Measurements from ENCODE around the gene FAM117A. TPM values are rescaled to one million over a fixed set of nuclear protein-coding genes. Genes with fewer than 3 reads are reported as not detected.

FAM117A gene
- total RNA-seq (ENCODE audit: unreplicated experiment) = 11.9 TPM
- long read RNA-seq, partial matches to known transcripts = 0 of 1 reads
- long read RNA-seq, other reads (novel, unspliced or antisense) = 1 of 1 reads

GRCh38 chr17:49763735-49764558, at the start of gene FAM117A:
Gene FAM117A, minus strand, starts transcription at chr17:49764131. Its CDS starts 44 bp downstream, at chr17:49764087.
- no peaks in the 10 kb centered on the region for H3K36me3 Mint-ChIP-seq (ENCODE audit: unreplicated experiment)
- H3K27ac Mint-ChIP-seq (ENCODE audit: unreplicated experiment) = peak within 1 kb of the TSS; percentile 68
- peak within 1 kb of the TSS; percentile 89 for H3K4me3 Mint-ChIP-seq (ENCODE audit: unreplicated experiment)
- TF ChIP-seq CTCF (IDR thresholded peaks at IDR 0.05; ENCODE audit: partially characterized antibody, unreplicated experiment) = no peak
- H3K4me1 Mint-ChIP-seq (ENCODE audit: low read depth, unreplicated experiment) = peaks cover 20% of the 10 kb centered on the region
- peaks cover 4% of the 10 kb centered on the region for H3K9me3 Mint-ChIP-seq (ENCODE audit: unreplicated experiment)
- DNase-seq = peak; percentile 93
- H3K27me3 Mint-ChIP-seq (ENCODE audit: unreplicated experiment) = peaks cover 6% of the 10 kb centered on the region

- no peak overlapping the region for H3K27ac Mint-ChIP-seq (ENCODE audit: unreplicated experiment)
- H3K27me3 Mint-ChIP-seq (ENCODE audit: unreplicated experiment) = no peaks in the 10 kb centered on the region
- no peak for DNase-seq
- H3K36me3 Mint-ChIP-seq (ENCODE audit: unreplicated experiment) = no peaks in the 10 kb centered on the region
- no peak for TF ChIP-seq CTCF (IDR thresholded peaks at IDR 0.05; ENCODE audit: partially characterized antibody, unreplicated experiment)
- no peaks in the 10 kb centered on the region for H3K9me3 Mint-ChIP-seq (ENCODE audit: unreplicated experiment)
- no peak overlapping the region for H3K4me3 Mint-ChIP-seq (ENCODE audit: unreplicated experiment)
- H3K4me1 Mint-ChIP-seq (ENCODE audit: low read depth, unreplicated experiment) = peaks cover 4% of the 10 kb centered on the region
Observed at GRCh38 chr17:49809056-49809455, 45.1 kb upstream of the FAM117A start.

- H3K4me1 Mint-ChIP-seq (ENCODE audit: low read depth, unreplicated experiment) = no peaks in the 10 kb centered on the region
- H3K36me3 Mint-ChIP-seq (ENCODE audit: unreplicated experiment) = no peaks in the 10 kb centered on the region
- DNase-seq = no peak
- no peak for TF ChIP-seq CTCF (IDR thresholded peaks at IDR 0.05; ENCODE audit: partially characterized antibody, unreplicated experiment)
- H3K27ac Mint-ChIP-seq (ENCODE audit: unreplicated experiment) = no peak overlapping the region
- no peaks in the 10 kb centered on the region for H3K9me3 Mint-ChIP-seq (ENCODE audit: unreplicated experiment)
- no peaks in the 10 kb centered on the region for H3K27me3 Mint-ChIP-seq (ENCODE audit: unreplicated experiment)
- no peak overlapping the region for H3K4me3 Mint-ChIP-seq (ENCODE audit: unreplicated experiment)
Observed at GRCh38 chr17:49798738-49799137, 34.8 kb upstream of the FAM117A start.

GRCh38 chr17:49798182-49798581, 34.3 kb upstream of the FAM117A start:
- no peak for TF ChIP-seq CTCF (IDR thresholded peaks at IDR 0.05; ENCODE audit: partially characterized antibody, unreplicated experiment)
- Mint-ChIP-seq H3K36me3 (ENCODE audit: unreplicated experiment) (no peaks in the 10 kb centered on the region), H3K4me1 (ENCODE audit: low read depth, unreplicated experiment) (no peaks in the 10 kb centered on the region), H3K27me3 (ENCODE audit: unreplicated experiment) (no peaks in the 10 kb centered on the region), H3K4me3 (ENCODE audit: unreplicated experiment) (no peak overlapping the region), H3K9me3 (ENCODE audit: unreplicated experiment) (no peaks in the 10 kb centered on the region), H3K27ac (ENCODE audit: unreplicated experiment) (no peak overlapping the region)
- DNase-seq = no peak

- no peak for DNase-seq
Observed at GRCh38 chr17:49795372-49795771, 31.4 kb upstream of the FAM117A start.

More at GRCh38 chr17:49795372-49795771, 31.4 kb upstream of the FAM117A start:
- no peak for TF ChIP-seq CTCF (IDR thresholded peaks at IDR 0.05; ENCODE audit: partially characterized antibody, unreplicated experiment)
- Mint-ChIP-seq H3K4me3 (ENCODE audit: unreplicated experiment) (no peak overlapping the region), H3K4me1 (ENCODE audit: low read depth, unreplicated experiment) (peaks cover 3% of the 10 kb centered on the region), H3K27me3 (ENCODE audit: unreplicated experiment) (no peaks in the 10 kb centered on the region), H3K36me3 (ENCODE audit: unreplicated experiment) (no peaks in the 10 kb centered on the region), H3K9me3 (ENCODE audit: unreplicated experiment) (no peaks in the 10 kb centered on the region), H3K27ac (ENCODE audit: unreplicated experiment) (no peak overlapping the region)

Measured in glutamatergic neuron (in vitro differentiated cells).